Upper lobe of left lung (tissue), 4 donors: ENCODE measurements around the gene DNMT3A.

Source experiments
- POLR2AphosphoS5 ChIP-seq, 2 donors: sonication (generic); formaldehyde crosslinking; IDR thresholded peaks; one replicate each; pipeline ENCODE4 v1.5.1; 2017; ENCODE audit warnings: antibody characterized with exemption in 2 of 2
- TF ChIP-seq, protein P1 (sequence below), 6 experiments: fragments of 450-650 bp in 4 of 6; fragments of 200-600 bp in 2 of 6; sonication (generic) in 2 of 6; IDR thresholded peaks; one replicate each; pipeline ENCODE4 v1.5.1; 2016 to 2019; ENCODE audit warnings: antibody characterized with exemption in 6 of 6

- TF ChIP-seq POLR2AphosphoS5 (IDR thresholded peaks at IDR 0.05), result peak; percentile 36 to 49
- TF ChIP-seq, protein P1, sequence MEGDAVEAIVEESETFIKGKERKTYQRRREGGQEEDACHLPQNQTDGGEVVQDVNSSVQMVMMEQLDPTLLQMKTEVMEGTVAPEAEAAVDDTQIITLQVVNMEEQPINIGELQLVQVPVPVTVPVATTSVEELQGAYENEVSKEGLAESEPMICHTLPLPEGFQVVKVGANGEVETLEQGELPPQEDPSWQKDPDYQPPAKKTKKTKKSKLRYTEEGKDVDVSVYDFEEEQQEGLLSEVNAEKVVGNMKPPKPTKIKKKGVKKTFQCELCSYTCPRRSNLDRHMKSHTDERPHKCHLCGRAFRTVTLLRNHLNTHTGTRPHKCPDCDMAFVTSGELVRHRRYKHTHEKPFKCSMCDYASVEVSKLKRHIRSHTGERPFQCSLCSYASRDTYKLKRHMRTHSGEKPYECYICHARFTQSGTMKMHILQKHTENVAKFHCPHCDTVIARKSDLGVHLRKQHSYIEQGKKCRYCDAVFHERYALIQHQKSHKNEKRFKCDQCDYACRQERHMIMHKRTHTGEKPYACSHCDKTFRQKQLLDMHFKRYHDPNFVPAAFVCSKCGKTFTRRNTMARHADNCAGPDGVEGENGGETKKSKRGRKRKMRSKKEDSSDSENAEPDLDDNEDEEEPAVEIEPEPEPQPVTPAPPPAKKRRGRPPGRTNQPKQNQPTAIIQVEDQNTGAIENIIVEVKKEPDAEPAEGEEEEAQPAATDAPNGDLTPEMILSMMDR (IDR thresholded peaks at IDR 0.05), result peak in 1 of 6 experiments; percentile 6
These were observed 46.9 kb downstream of the DNMT3A start for GRCh38 chr2:25294573-25295462.
